ENCODE data around the gene PRRX2. TPM values are rescaled to one million over a fixed set of nuclear protein-coding genes. Genes with fewer than 3 reads are reported as not detected.

Gene PRRX2
- total RNA-seq, 1 experiment from 2014 or later, result 12.7 TPM

GRCh38 chr9:129639756-129640085 is 25.7 kb upstream of the PRRX2 start:
- BruUV-seq (replicated peaks), result no TSS peak
- intact Hi-C loops (cut with micrococcal nuclease; ENCODE audit: unreplicated experiment), result loop anchor here (1.0 to 5.0 kb wide), 3 partner anchors 88 to 496 kb away; no protein-coding TSS in a partner anchor
- H3K4me1 ChIP-seq (ENCODE audit: insufficient read depth, low read length, poor library complexity, severe bottlenecking), result peaks cover 14% of the 10 kb centered on the region
- H3K4me3 ChIP-seq (ENCODE audit: low read depth, low read length, poor library complexity, severe bottlenecking), result peak overlapping the region; percentile 91
- TF ChIP-seq CTCF (conservative IDR thresholded peaks at IDR 0.05; ENCODE audit: low read depth, low read length) (no peak), EZH2 (IDR thresholded peaks at IDR 0.05; ENCODE audit: borderline replicate concordance, low read depth, low read length, poor library complexity, severe bottlenecking) (no peak)
- no peaks in the 10 kb centered on the region for H3K9me3 ChIP-seq (ENCODE audit: low read depth, low read length, poor library complexity, severe bottlenecking)
- no peak for DNase-seq (ENCODE audit: low spot score)
- H3K27ac ChIP-seq (ENCODE audit: low read depth, low read length, poor library complexity, severe bottlenecking), result peak overlapping the region; percentile 85
- H3K27me3 ChIP-seq (replicated peaks; ENCODE audit: insufficient read depth, low read depth, low read length, poor library complexity), result no peaks in the 10 kb centered on the region
- POLR2A ChIA-PET (ENCODE audit: low non-redundant PET), result interaction anchor here (0.6 to 0.7 kb wide), 2 partner anchors 253 to 499 kb away, joined by 4 to 16 read pairs; no protein-coding TSS in a partner anchor
- peaks cover 40% of the 10 kb centered on the region for H3K36me3 ChIP-seq (ENCODE audit: insufficient read depth, low read length, poor library complexity, severe bottlenecking)
- CTCF ChIA-PET, result interaction anchor here (0.6 to 2.1 kb wide), 6 partner anchors 12 to 513 kb away, joined by 3 to 12 read pairs (median 5); no protein-coding TSS in a partner anchor

- Histone ChIP-seq H3K27ac (ENCODE audit: low read depth, low read length, poor library complexity, severe bottlenecking) (peak overlapping the region; percentile 85), H3K4me1 (ENCODE audit: insufficient read depth, low read length, poor library complexity, severe bottlenecking) (peaks cover 14% of the 10 kb centered on the region), H3K4me3 (ENCODE audit: low read depth, low read length, poor library complexity, severe bottlenecking) (peak overlapping the region; percentile 91), H3K9me3 (ENCODE audit: low read depth, low read length, poor library complexity, severe bottlenecking) (no peaks in the 10 kb centered on the region), H3K36me3 (ENCODE audit: insufficient read depth, low read length, poor library complexity, severe bottlenecking) (peaks cover 35% of the 10 kb centered on the region), H3K27me3 (replicated peaks; ENCODE audit: insufficient read depth, low read depth, low read length, poor library complexity) (no peaks in the 10 kb centered on the region)
- BruUV-seq (replicated peaks), result no TSS peak
- intact Hi-C loops (cut with micrococcal nuclease; ENCODE audit: unreplicated experiment), result loop anchor here (1.0 to 5.0 kb wide), 3 partner anchors 87 to 497 kb away; no protein-coding TSS in a partner anchor
- DNase-seq (ENCODE audit: low spot score), result peak; percentile 98
- no peak for TF ChIP-seq CTCF (conservative IDR thresholded peaks at IDR 0.05; ENCODE audit: low read depth, low read length)
- no peak for TF ChIP-seq EZH2 (IDR thresholded peaks at IDR 0.05; ENCODE audit: borderline replicate concordance, low read depth, low read length, poor library complexity, severe bottlenecking)
- CTCF ChIA-PET, result interaction anchor here (0.6 to 2.1 kb wide), 9 partner anchors 13 to 760 kb away, joined by 3 to 12 read pairs (median 5); no protein-coding TSS in a partner anchor
- POLR2A ChIA-PET (ENCODE audit: low non-redundant PET), result interaction anchor here (0.6 to 0.7 kb wide), 3 partner anchors 219 to 500 kb away, joined by 4 to 16 read pairs (median 5); no protein-coding TSS in a partner anchor
Observed at GRCh38 chr9:129640086-129640870, 25.2 kb upstream of the PRRX2 start.

GRCh38 chr9:129640871-129641749 is 24.3 kb upstream of the PRRX2 start:
- no peak for TF ChIP-seq EZH2 (IDR thresholded peaks at IDR 0.05; ENCODE audit: borderline replicate concordance, low read depth, low read length, poor library complexity, severe bottlenecking)
- TF ChIP-seq CTCF (conservative IDR thresholded peaks at IDR 0.05; ENCODE audit: low read depth, low read length), result no peak
- Histone ChIP-seq H3K4me3 (ENCODE audit: low read depth, low read length, poor library complexity, severe bottlenecking) (peak overlapping the region; percentile 91), H3K4me1 (ENCODE audit: insufficient read depth, low read length, poor library complexity, severe bottlenecking) (peaks cover 14% of the 10 kb centered on the region), H3K27ac (ENCODE audit: low read depth, low read length, poor library complexity, severe bottlenecking) (peak overlapping the region; percentile 85), H3K9me3 (ENCODE audit: low read depth, low read length, poor library complexity, severe bottlenecking) (no peaks in the 10 kb centered on the region), H3K27me3 (replicated peaks; ENCODE audit: insufficient read depth, low read depth, low read length, poor library complexity) (no peaks in the 10 kb centered on the region), H3K36me3 (ENCODE audit: insufficient read depth, low read length, poor library complexity, severe bottlenecking) (peaks cover 29% of the 10 kb centered on the region)
- ChIA-PET POLR2A (ENCODE audit: low non-redundant PET) (no interaction called here), CTCF (interaction anchor here (0.6 to 1.8 kb wide), 4 partner anchors 86 to 761 kb away, joined by 3 to 12 read pairs (median 6); no protein-coding TSS in a partner anchor)
- BruUV-seq (replicated peaks), result no TSS peak
- peak; percentile 39 for DNase-seq (ENCODE audit: low spot score)
- intact Hi-C loops (cut with micrococcal nuclease; ENCODE audit: unreplicated experiment), result loop anchor here (1.0 to 5.0 kb wide), 3 partner anchors 86 to 498 kb away; no protein-coding TSS in a partner anchor
